ENCODE results near the gene PHRF1.

DNA sequence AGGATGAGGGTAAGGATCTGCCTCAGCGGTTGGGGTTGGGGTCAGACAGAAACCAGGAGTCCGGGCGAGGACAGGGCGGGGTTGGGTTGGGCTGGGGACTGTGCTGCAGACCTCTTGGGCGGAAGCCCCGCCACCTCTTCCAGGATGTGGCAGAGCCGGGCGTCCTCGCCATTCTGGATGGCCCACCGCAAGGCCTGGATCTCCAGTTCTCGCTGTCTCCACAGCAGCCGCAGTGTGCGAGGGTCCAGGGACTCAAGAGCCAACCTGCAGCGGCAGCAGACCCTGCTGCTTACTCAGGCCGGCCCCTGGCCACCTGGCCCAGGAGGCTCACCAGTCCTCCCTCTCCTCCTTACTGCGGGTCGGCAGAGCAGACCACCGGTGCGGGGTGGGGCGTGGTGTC lies 17.8 kb upstream of the PHRF1 start:
- no peak for TF ChIP-seq POLR2AphosphoS5 (IDR thresholded peaks at IDR 0.05; ENCODE audit: control insufficient read depth, insufficient read depth, low read depth, low read length)
- no peak for TF ChIP-seq ZNF707 (CRISPR knock-in tag; conservative IDR thresholded peaks at IDR 0.05)
- TF ChIP-seq, protein P1, sequence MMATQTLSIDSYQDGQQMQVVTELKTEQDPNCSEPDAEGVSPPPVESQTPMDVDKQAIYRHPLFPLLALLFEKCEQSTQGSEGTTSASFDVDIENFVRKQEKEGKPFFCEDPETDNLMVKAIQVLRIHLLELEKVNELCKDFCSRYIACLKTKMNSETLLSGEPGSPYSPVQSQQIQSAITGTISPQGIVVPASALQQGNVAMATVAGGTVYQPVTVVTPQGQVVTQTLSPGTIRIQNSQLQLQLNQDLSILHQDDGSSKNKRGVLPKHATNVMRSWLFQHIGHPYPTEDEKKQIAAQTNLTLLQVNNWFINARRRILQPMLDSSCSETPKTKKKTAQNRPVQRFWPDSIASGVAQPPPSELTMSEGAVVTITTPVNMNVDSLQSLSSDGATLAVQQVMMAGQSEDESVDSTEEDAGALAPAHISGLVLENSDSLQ (IDR thresholded peaks at IDR 0.05), result no peak
- TF ChIP-seq KAT8 (IDR thresholded peaks at IDR 0.05; ENCODE audit: low read depth), result no peak
- TF ChIP-seq, protein P2, sequence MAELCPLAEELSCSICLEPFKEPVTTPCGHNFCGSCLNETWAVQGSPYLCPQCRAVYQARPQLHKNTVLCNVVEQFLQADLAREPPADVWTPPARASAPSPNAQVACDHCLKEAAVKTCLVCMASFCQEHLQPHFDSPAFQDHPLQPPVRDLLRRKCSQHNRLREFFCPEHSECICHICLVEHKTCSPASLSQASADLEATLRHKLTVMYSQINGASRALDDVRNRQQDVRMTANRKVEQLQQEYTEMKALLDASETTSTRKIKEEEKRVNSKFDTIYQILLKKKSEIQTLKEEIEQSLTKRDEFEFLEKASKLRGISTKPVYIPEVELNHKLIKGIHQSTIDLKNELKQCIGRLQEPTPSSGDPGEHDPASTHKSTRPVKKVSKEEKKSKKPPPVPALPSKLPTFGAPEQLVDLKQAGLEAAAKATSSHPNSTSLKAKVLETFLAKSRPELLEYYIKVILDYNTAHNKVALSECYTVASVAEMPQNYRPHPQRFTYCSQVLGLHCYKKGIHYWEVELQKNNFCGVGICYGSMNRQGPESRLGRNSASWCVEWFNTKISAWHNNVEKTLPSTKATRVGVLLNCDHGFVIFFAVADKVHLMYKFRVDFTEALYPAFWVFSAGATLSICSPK (IDR thresholded peaks at IDR 0.05; ENCODE audit: borderline replicate concordance), result no peak

All from K562 (cell line).